GM18861 (cell line): ENCODE results near the gene TRPV4.

Experiments used
- ATAC-seq: cut with Tn5 transposase; IDR thresholded peaks from one replicate; pipeline ENCODE4 v1.9.1; 2021; ENCODE audit not compliant: unreplicated experiment

TRPV4 gene

DNA sequence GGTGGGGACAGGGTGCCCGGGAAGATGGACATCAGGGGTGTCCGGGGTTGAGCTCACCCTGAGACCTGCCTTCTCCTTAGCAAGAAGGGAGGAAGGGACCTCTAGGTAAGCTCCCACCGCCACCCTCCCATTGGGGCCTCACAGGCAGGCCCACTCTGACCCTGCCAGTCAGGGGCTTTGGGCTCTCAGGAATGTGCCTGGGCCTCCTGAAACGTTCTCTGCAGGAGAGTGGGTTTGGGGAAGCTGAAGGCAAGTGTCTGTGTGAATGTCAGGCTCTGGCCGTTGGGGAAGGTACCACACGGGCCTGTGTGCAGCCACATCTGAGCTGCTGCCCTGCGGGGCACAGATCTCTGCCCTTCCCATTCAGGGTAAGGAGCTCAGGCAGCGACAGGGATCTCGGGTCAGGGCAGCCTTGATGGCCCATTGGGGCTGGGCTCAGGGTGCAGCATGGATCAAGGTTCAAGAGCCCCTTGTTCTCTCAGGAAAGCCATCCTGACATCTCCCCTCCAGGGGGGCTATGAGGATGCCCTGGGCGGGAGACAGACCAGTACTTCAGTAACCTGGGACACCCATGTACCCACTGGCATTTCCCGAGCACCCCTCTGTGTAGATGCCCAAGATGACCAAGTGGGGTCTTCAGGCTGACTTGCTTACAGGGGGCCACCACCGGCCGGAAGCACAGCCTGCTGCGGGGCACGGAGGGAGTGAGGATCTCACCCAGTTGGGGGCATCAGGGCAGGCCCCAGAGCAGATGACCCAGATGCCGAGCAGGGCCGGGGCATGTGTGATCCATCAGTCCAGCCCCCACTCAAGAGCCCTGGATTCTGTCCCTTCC is 89.9 kb downstream of the TRPV4 start:
- ATAC-seq = no peak

DNA sequence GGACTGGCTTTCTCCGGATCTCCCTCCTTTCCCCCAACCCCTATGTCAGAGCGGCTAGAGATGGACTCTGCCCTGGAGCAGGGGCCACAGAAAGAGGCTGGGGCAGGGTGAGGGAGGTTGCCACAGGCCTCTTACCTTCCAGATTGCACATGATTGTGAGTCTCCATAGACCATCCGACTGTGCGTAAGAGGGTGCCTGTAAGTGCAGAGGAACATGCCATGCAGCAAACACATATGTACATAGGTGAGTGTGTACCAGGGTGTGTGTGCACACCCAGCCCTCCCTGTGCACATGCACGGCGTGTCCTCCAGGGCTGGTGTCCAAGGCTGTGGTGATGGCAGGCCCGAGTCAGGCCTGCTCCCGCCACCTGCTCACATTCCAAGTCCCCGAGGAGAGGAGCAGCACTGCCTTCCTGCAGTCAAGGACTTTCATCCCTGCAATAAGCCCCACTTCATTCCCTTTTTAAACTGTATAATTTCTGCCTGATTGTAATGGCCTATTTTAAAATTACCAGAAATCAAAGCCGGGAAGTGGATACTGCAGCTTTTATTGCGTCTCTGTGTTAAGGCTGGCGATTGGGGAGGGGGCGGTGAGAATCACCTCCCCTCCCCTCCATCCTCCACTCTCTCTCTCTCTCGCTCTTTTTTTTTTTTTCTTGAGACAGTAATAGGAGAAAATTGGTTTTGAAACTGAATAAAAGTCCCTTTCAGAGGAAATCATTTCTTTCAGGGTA is 91.1 kb downstream of the TRPV4 start:
- no peak for ATAC-seq

DNA sequence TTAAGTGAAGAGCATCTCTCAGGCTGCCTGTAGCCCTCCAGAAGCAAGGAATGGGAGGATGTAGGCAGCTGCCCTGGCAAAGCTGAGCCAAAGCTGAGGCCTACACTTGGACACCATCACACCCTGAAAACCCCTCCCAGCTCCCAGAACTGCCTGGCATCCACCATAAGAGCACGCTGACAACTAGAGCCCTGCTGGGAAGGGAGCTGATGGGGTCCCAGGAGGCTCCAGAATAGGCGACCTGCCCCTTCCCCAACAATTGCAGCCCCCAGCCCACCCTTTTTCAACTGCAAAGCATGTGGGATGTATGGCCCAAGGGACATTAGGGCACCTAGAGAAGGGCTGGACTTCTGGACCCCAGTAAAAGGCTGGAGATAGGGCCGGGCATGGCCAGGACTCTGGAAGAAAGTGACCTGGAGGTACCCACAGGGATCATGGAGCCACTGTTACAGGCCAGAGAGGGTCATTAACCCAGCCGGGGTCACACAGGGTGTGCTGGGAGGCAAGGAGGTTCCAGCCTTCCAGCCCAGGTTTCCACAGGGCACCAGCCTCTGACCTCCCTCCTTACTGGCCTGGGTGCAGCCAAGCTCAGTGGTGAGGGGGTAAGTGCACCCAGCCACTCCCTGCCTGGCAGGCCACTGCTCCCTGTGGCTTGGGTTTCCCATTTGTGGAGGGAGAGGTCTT is 91.8 kb downstream of the TRPV4 start:
- ATAC-seq = no peak

DNA sequence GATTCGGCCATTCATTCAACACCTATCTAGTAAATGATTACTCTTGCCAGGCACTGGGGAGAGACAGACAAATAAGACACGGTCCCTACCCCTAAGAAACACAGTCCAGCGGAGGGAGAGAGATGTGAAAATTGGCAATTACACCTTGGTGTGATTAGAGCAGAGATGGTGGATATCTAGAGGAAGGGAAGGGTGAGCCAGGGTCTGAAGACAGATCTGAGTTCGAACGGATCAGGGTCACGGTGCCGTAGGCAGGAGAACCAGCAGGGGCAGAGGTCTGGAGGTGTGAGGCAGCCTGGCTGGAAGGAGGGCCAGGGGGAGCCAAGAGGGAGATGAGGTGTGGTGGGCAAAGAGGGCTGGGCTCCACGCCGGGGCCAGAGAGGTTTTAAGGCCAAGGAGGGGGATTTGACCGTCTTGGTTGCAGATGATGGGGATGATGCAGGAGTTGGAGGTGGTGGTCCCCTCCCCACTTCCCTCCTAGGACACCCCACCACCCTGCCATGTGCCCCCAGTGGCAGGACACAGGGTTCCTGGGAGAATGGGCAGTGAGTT is 92.4 kb downstream of the TRPV4 start:
- ATAC-seq = no peak

DNA sequence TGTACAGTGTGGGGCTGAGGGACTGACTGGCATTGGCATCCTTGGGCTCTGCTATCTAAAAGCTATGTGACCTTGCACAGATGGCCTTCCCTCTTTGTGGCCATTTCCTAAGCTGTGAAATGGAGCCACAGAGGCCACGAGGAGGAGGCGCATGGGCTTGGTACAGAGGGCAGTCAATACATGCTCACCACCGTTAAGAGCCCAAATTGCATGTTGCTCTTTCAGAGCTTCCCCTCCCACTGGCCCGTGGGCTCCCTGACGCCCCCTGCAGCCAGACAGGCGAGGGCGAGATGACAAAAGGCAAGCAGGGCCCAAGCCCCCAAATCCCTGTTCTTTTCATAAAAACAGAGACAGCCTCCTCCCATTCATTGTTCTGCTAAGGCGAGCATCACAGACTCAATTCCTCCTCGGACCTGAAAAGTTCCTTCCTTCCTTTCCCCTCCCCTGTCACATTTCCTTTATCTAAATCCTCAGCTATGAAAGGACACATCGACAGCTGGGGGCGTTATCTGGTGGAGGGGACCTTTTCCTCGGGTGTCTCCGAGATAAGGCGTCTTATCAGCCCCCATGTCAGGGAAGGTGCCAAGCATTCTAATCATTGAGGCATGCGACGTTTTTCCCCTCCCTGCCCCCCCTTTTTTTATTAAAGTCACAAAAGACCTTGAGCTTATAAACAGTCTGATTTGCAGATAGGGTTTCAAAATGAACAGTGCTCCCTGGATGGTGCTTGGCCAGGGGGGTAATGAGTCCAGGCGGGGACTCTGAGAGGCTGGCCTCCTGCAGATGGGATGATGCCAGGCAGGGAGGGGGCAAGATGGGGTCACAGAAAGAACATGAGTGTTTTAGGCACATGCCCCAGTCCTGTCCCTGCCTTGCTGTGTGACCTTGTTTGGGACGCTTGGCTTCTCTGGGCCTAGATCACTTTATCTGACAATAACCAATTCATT is 93.2 kb downstream of the TRPV4 start:
- ATAC-seq = no peak

DNA sequence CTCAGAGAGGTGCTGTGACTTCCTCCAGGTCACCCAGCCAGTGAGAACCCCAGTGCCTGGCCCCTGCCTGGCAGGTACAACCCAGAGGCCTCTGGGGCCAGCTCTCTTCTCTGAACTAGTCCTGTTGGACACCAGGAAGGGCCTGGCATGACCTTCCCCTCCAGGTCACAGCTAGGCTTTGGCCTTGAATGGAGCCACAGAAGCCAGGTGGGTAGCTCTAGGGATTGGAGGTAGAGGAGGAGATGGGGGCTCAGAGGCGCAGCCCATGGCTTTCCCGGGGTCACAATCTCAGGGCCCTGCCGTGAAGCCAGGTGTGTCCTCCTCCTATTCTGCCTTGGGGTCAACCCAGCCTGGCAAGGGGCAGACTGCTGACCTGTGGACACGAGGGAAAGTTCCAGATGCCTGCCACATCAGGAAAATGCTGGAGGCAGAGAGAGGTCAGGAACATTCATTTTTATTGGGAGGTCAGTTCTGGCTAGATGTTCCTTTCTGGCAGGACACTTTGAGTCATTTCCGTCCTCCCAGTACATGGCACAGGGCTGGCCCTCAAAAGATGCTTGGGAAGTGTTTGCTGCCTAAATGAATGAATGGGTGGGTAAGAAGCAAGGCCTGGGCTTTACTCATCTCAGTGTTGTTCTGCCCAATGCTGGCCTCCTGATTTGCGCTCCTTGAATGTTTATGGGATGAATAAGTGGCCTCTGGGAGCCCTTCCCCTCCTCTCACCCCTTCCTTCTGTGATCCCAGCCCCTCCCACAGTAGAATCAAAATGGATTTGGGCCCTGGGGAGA is 94.1 kb downstream of the TRPV4 start:
- no peak for ATAC-seq

DNA sequence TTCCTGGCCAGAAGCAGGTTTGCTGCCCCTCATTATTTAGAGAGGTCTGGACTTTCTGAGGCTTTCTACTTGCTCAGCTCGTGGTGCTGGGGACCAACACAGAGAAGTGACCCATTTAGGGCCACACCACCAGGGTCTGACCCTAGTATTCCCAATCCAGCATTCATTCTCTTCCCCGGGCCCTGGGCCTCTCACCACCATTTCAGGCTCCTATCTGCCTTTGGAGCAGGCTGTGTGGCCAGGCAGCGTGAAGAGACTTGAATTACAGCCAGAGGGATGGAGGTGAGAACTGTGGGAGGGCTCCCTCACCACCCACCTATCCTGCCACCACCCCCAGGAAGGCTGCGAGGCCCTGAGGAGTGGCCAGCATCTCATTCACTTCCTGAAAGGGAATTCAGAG is 95.0 kb downstream of the TRPV4 start:
- no peak for ATAC-seq

DNA sequence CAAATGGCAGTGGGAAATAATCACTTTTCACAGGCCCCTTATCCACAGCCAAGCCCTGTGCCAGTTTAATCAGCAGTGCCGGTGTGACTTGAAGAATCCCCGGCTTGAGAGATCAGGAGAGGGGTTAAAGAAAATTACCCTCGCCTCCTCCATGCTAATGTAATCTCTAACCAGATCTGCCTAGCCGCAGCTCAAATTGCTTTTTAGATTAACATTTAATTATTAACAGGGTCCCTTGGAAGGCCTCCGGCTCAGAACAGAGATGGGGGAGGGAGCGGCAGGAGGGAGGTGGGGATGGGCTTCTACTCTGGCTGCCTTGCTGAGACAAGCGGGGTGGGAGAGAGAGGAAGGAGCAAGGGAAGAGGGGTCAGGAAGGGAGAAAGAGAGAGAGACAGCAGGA is 95.6 kb downstream of the TRPV4 start:
- no peak for ATAC-seq

DNA sequence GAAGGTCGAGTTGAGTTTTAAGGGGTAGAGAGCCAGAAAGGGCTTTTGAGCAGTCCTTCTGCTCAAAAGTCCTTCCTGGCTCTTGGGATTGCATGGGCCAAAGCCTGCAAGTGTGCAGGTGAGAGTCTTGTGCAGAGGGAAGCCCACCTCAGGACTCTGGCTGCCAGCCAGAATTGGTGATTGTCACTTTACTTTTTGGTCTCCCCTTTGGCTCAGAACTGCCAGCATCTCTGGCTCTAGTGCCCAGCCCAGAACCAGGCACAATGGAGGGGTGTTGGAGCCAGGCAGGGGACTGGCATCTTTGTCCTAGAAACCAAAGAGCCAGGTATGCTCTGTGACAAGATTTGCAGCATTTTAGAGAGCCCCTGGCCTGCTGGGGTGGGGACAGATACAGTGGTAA is 96.1 kb downstream of the TRPV4 start:
- no peak for ATAC-seq

DNA sequence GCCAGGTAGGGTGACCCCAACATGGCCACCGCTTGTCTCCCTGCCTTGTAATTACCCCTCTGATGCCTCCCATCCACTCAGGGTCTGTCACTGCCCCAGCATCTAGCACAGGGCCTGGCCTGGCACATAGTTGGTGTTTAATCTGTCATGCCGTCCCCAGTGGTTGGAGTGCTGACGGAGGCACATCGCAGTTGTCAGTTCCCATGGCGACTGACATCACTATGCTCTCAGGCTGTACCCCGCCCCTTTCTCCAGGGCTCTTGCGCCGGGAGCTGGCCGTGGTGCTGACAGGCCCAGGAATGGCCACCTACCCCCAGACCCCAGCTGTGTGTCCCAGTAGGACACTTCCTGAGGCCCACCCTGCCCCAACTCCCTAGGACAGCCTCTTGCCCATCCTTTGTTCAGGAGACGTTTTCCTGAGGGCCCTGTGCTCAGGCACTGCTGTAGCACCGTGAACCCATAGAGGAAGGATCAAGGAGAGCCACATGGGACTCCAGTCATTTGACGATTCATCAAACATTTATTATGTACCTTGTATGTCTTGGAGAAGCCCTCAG is 96.6 kb downstream of the TRPV4 start:
- ATAC-seq = no peak

DNA sequence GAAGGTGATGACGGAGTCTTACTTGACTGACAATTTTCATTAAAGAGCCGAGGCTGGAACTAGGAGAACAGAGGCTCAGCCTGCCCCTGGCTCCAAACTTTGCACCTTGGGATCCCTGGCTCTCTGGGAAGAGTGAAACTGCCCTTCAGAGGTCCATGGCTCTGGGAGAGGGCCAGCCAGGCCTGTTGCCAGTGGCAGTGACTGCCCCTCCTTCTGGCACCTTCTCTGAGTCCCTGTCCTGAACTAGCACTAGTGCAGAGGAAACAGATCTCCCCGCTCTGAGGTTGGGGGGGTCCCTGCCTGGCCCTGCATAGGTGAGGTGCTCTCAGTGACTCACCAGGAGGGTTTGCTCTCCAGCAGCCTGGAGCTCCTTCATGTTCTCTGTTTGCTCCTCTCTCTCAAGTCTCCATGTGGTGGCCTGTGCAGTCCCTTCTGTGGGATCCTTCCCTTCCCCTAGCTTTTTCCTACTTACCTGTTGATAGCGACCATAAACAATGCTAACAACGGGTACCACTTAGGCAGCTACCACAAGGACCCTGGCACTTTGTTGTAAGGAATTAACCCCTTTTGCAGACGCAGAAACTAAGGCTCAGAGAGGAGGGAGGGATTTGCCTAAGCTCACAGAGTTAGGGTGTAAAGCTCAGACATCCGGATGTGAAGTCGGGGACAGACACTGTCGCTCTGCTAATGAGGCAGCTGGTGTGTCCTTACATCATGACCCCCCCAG is 97.2 kb downstream of the TRPV4 start:
- no peak for ATAC-seq

DNA sequence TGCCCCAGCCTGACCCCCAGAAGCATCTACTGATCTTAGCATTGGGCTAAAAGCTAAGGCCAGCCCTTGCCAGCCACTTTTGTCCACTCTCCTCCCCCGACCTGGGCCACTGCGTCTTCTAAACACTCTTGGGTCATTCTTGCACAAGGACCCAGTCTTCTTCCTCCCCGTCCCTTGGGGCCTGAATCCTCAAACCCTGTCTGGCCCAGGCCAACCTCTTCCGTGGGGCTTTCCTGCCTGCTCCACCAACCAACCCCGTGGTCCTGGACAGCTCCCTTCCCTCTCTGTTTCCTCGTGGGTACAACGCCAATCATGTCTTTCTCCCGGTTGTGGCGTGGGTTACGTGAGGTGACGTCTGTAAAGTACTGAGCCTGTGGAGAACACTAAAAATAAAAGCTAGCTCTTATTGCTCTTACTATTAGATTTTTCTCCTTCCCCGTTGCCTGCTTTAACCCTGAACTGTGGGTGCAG is 98.1 kb downstream of the TRPV4 start:
- ATAC-seq = no peak

DNA sequence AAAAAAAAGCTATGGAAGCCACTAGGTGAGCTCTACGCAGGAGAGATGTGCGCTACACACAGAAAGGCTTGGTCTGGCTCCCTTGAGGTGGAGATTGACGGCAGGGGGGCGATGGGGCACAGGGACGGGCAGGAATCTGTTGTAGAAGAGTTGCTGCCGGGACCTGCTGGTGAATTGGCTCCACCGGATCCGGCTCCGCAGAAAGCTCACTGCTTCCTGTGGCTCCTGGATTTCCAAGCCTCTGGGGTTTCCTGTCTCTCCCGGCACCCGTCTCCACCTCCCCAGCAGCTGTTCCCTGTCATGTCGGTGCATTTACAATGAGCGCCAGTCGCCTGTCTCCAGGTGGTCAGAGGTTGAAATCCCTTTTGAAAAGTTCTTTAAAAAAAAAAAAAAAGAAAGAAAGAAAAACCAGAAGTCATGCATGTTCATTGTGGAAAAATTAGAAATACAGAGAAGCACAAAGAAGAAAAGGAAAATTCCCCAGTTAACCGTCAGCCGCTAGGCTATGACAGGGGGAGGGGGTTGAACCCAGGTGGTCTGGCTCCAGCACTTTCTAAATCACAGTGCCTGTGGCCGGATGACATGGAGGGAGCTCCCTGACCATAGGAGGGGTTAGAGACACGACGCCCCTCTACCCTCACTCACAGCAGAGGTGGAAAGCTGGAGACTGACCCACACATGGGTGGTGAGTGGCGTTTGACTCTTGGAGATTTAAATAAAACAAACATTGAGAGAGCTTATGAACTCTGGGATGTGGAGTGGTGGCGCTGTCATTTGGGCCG is 98.8 kb downstream of the TRPV4 start:
- no peak for ATAC-seq
